Neural cell (in vitro differentiated cells): ENCODE results near the gene PNCK. TPM values are rescaled to one million over a fixed set of nuclear protein-coding genes. Genes with fewer than 3 reads are reported as not detected.

Experiments used
- H2AFZ ChIP-seq: fragments of 200-600, 300-800 bp; sonication (generic), shearing (Covaris generic); 2 replicates; pipeline ENCODE4 v1.6.0; 2014; ENCODE audit warnings: low read depth, mild to moderate bottlenecking, antibody characterized with exemption, low read length, moderate library complexity
- H3F3A ChIP-seq: fragments of 200-600 bp; shearing (Covaris generic); 2 replicates; pipeline ENCODE4 v1.6.1; 2016; ENCODE audit warnings: mild to moderate bottlenecking, moderate library complexity, mixed read lengths, antibody characterized with exemption, low read length; ENCODE audit not compliant: insufficient read depth, poor library complexity, severe bottlenecking
- H3K27ac ChIP-seq: fragments of 200-600, 300-800 bp; sonication (generic), shearing (Covaris generic); 2 replicates; pipeline ENCODE4 v1.5.1; 2014; ENCODE audit warnings: mild to moderate bottlenecking, low read length, moderate library complexity
- H3K27me3 ChIP-seq: fragments of 300-800, 200-600 bp; sonication (generic), shearing (Covaris generic); 2 replicates; pipeline ENCODE4 v1.6.0; 2014; ENCODE audit warnings: mild to moderate bottlenecking, low read depth, low read length, moderate library complexity; ENCODE audit not compliant: insufficient read depth
- H3K36me3 ChIP-seq: fragments of 300-800, 200-600 bp; sonication (generic), shearing (Covaris generic); 2 replicates; pipeline ENCODE4 v1.5.1; 2014; ENCODE audit warnings: mild to moderate bottlenecking, antibody characterized with exemption, low read length, moderate library complexity; ENCODE audit not compliant: insufficient read depth
- H3K4me2 ChIP-seq: fragments of 300-800, 200-600 bp; sonication (generic), shearing (Covaris generic); 2 replicates; pipeline ENCODE4 v1.6.0; 2014; ENCODE audit warnings: mild to moderate bottlenecking, low read length
- H3K4me3 ChIP-seq: fragments of 300-800, 200-600 bp; sonication (generic), shearing (Covaris generic); 2 replicates; pipeline ENCODE4 v1.5.1; 2014; ENCODE audit warnings: mild to moderate bottlenecking, low read length, moderate library complexity
- H3K79me2 ChIP-seq: fragments of 200-600 bp; shearing (Covaris generic); replicated peaks from 2 replicates; pipeline ENCODE4 v1.6.0; 2014; ENCODE audit warnings: mild to moderate bottlenecking, low read length, moderate library complexity; ENCODE audit not compliant: insufficient read depth
- H3K9ac ChIP-seq: fragments of 300-800, 200-600 bp; sonication (generic), shearing (Covaris generic); 2 replicates; pipeline ENCODE4 v1.6.1; 2016; ENCODE audit warnings: mild to moderate bottlenecking, low read length, mixed read lengths
- H3K9me2 ChIP-seq: fragments of 200-600 bp; shearing (Covaris generic); 2 replicates; pipeline ENCODE4 v1.6.1; 2016; ENCODE audit warnings: mild to moderate bottlenecking, low read length, mixed read lengths; ENCODE audit not compliant: insufficient read depth
- H3K9me3 ChIP-seq: fragments of 200-600, 300-800 bp; sonication (generic), shearing (Covaris generic); 2 replicates; pipeline ENCODE4 v1.6.1; 2016; ENCODE audit warnings: mild to moderate bottlenecking, mixed run types, low read length, moderate library complexity, mixed read lengths
- H4K20me1 ChIP-seq: fragments of 200-600 bp; shearing (Covaris generic); 2 replicates; pipeline ENCODE4 v1.6.1; 2016; ENCODE audit warnings: mild to moderate bottlenecking, mixed run types; ENCODE audit not compliant: insufficient read depth
- EP300 ChIP-seq: fragments of 450-650 bp; conservative IDR thresholded peaks from 2 replicates; pipeline ENCODE4 v1.6.1; 2014; ENCODE audit warnings: antibody characterized with exemption, mild to moderate bottlenecking, moderate library complexity; ENCODE audit not compliant: poor library complexity, severe bottlenecking
- EZH2 ChIP-seq: fragments of 200-600, 300-800 bp; shearing (Covaris generic), sonication (generic); IDR thresholded peaks from 2 replicates; pipeline ENCODE4 v1.6.1; 2014; ENCODE audit warnings: antibody characterized with exemption, low read length, borderline replicate concordance, mild to moderate bottlenecking; ENCODE audit not compliant: insufficient read depth, poor library complexity, severe bottlenecking
- MXI1 ChIP-seq: fragments of 450-650 bp; conservative IDR thresholded peaks from 2 replicates; pipeline ENCODE4 v1.6.1; 2014; ENCODE audit warnings: antibody characterized with exemption, mild to moderate bottlenecking; ENCODE audit not compliant: poor library complexity, severe bottlenecking
- POLR2AphosphoS5 ChIP-seq: IDR thresholded peaks from 2 replicates; pipeline ENCODE4 v1.6.1; 2012
- RAD21 ChIP-seq: fragments of 450-650 bp; conservative IDR thresholded peaks from 2 replicates; pipeline ENCODE4 v1.6.1; 2014; ENCODE audit warnings: antibody characterized with exemption, mild to moderate bottlenecking, moderate library complexity
- SMC3 ChIP-seq: fragments of 450-650 bp; conservative IDR thresholded peaks from 2 replicates; pipeline ENCODE4 v1.6.1; 2014; ENCODE audit warnings: antibody characterized with exemption, mild to moderate bottlenecking, moderate library complexity; ENCODE audit not compliant: poor library complexity
- TAF1 ChIP-seq: IDR thresholded peaks from 2 replicates; pipeline ENCODE4 v1.6.1; 2012; ENCODE audit warnings: low read depth
- polyA plus RNA-seq: library from polyadenylated mRNA; depleted of rRNA; stranded (reverse); fragments of >200 nt; gene quantifications from 2 replicates; pipeline ENCODE4 v1.2.3, GENCODE V29; 2014
- TF ChIP-seq, protein P1 (sequence below): fragments of 450-650 bp; IDR thresholded peaks from 2 replicates; pipeline ENCODE4 v1.5.1; 2014; ENCODE audit warnings: antibody characterized with exemption, mild to moderate bottlenecking, moderate library complexity; ENCODE audit not compliant: poor library complexity, severe bottlenecking
- TF ChIP-seq, protein P2 (sequence below): IDR thresholded peaks from 2 replicates; pipeline ENCODE4 v1.6.1; 2012; ENCODE audit warnings: borderline replicate concordance

PNCK gene
- polyA plus RNA-seq, 1 donor from 2014 or later, result 9.5 TPM

DNA sequence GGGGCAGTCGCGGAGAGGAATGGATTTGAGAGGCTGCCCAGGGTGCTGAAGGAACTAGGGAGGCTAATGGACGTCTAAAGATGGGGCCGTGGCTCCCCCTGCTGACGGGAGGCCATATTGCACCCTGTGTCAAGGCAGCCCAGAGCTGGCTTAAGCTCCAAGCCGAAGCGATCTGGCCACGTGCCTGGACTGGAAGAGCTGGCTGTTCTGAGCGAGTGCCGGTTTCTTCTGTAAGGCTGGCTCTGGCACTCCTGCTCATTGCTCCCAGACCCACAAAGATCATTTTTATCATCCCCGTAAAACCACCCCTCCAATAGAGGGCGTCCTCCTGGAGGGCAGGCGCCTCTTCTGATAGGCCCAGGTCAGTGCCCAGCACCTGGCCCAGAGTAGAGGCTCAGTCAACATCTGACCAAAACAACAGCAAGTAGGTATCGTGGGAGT is 5.6 kb downstream of the PNCK start:
- Histone ChIP-seq H3K27ac (no peak overlapping the region), H3K36me3 (no peaks in the 10 kb centered on the region), H3K27me3 (no peaks in the 10 kb centered on the region), H3K4me2 (no peak overlapping the region), H3K9ac (no peak overlapping the region), H3K9me2 (no peaks in the 10 kb centered on the region), H2AFZ (no peak overlapping the region), H3K9me3 (no peaks in the 10 kb centered on the region), H3F3A (no peaks in the 10 kb centered on the region), H3K79me2 (no peaks in the 10 kb centered on the region), H3K4me3 (no peak overlapping the region), H4K20me1 (no peaks in the 10 kb centered on the region)
- TF ChIP-seq, protein P1, sequence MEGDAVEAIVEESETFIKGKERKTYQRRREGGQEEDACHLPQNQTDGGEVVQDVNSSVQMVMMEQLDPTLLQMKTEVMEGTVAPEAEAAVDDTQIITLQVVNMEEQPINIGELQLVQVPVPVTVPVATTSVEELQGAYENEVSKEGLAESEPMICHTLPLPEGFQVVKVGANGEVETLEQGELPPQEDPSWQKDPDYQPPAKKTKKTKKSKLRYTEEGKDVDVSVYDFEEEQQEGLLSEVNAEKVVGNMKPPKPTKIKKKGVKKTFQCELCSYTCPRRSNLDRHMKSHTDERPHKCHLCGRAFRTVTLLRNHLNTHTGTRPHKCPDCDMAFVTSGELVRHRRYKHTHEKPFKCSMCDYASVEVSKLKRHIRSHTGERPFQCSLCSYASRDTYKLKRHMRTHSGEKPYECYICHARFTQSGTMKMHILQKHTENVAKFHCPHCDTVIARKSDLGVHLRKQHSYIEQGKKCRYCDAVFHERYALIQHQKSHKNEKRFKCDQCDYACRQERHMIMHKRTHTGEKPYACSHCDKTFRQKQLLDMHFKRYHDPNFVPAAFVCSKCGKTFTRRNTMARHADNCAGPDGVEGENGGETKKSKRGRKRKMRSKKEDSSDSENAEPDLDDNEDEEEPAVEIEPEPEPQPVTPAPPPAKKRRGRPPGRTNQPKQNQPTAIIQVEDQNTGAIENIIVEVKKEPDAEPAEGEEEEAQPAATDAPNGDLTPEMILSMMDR, result peak; percentile 71
- TF ChIP-seq TAF1 (no peak), POLR2AphosphoS5 (no peak), EP300 (no peak), EZH2 (no peak), RAD21 (peak; percentile 73), MXI1 (no peak), SMC3 (peak; percentile 71)
- TF ChIP-seq, protein P2, sequence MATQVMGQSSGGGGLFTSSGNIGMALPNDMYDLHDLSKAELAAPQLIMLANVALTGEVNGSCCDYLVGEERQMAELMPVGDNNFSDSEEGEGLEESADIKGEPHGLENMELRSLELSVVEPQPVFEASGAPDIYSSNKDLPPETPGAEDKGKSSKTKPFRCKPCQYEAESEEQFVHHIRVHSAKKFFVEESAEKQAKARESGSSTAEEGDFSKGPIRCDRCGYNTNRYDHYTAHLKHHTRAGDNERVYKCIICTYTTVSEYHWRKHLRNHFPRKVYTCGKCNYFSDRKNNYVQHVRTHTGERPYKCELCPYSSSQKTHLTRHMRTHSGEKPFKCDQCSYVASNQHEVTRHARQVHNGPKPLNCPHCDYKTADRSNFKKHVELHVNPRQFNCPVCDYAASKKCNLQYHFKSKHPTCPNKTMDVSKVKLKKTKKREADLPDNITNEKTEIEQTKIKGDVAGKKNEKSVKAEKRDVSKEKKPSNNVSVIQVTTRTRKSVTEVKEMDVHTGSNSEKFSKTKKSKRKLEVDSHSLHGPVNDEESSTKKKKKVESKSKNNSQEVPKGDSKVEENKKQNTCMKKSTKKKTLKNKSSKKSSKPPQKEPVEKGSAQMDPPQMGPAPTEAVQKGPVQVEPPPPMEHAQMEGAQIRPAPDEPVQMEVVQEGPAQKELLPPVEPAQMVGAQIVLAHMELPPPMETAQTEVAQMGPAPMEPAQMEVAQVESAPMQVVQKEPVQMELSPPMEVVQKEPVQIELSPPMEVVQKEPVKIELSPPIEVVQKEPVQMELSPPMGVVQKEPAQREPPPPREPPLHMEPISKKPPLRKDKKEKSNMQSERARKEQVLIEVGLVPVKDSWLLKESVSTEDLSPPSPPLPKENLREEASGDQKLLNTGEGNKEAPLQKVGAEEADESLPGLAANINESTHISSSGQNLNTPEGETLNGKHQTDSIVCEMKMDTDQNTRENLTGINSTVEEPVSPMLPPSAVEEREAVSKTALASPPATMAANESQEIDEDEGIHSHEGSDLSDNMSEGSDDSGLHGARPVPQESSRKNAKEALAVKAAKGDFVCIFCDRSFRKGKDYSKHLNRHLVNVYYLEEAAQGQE, result no peak

DNA sequence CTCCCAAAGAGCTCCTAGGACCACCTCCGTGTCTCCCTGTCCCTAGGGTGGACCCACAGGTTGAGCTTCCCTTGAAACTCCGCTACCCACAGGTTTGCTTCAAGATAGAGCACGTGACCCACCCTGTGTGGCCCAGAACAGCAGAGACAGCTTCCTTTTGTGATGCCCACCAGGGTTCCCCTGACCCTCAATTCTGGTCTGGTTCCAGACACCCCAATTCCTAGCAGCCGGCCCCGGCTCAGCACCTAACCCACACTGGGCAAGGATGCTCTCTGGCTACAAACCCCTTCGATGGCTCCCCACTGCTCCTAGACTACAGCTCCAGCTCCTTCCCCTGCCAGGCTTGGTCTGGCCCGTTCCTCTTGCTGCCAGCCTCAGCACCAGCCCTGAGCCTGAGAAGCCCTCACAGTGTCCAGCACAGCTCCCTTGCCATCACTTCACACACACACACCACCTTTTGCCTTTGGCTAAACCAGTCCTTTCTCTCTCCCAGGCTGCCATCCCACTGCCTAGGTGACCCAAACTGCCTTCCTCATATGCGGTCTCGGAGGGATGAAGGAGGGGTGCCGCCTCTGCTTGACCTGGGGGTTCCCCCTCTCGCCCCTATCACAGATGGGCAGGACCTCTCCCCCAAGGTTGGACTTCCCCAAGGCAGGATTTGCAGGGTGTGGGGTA is 6.2 kb downstream of the PNCK start:
- Histone ChIP-seq H2AFZ (no peak overlapping the region), H3K9me2 (no peaks in the 10 kb centered on the region), H4K20me1 (no peaks in the 10 kb centered on the region), H3K27me3 (peaks cover 4% of the 10 kb centered on the region), H3K4me2 (no peak overlapping the region), H3K79me2 (no peaks in the 10 kb centered on the region), H3K9ac (no peak overlapping the region), H3K4me3 (no peak overlapping the region), H3K27ac (no peak overlapping the region), H3K9me3 (no peaks in the 10 kb centered on the region), H3F3A (no peaks in the 10 kb centered on the region), H3K36me3 (no peaks in the 10 kb centered on the region)
- TF ChIP-seq, protein P1, result no peak
- TF ChIP-seq MXI1 (no peak), TAF1 (no peak), RAD21 (no peak), SMC3 (no peak), EP300 (no peak), EZH2 (no peak), POLR2AphosphoS5 (no peak)
- TF ChIP-seq, protein P2, result no peak
